Upper lobe of left lung (tissue), 6 donors: ENCODE measurements around the gene PPM1N. TPM values are rescaled to one million over a fixed set of nuclear protein-coding genes. Genes with fewer than 3 reads are reported as not detected.

Source experiments
- ATAC-seq, 2 donors: fragments of 200-7000 bp; cut with Tn5 transposase; one replicate each; pipeline ENCODE4 v1.9.1; 2022; ENCODE audit warnings: mild to moderate bottlenecking in 2 of 2, moderate library complexity in 2 of 2; ENCODE audit not compliant: low FRiP score in 2 of 2
- DNase-seq, 2 donors: peaks; one replicate each; pipeline ENCODE4 v3.0.0-alpha.2; 2019 to 2020
- H3K27ac ChIP-seq, 4 donors: fragments of 200-600 bp; sonication (generic); one replicate each; pipeline ENCODE4 v1.5.1; 2016 to 2019
- H3K27me3 ChIP-seq, 4 donors: fragments of 200-600 bp; sonication (generic); one replicate each; pipeline ENCODE4 v1.5.1; 2017 to 2019
- H3K36me3 ChIP-seq, 4 donors: fragments of 200-600 bp; sonication (generic); one replicate each; pipeline ENCODE4 v1.5.1; 2016 to 2019
- H3K4me1 ChIP-seq, 4 donors: fragments of 200-600 bp; sonication (generic); one replicate each; pipeline ENCODE4 v1.5.1; 2018 to 2019
- H3K4me3 ChIP-seq, 4 donors: fragments of 200-600 bp; sonication (generic); one replicate each; pipeline ENCODE4 v1.5.1; 2017 to 2019; ENCODE audit warnings: mild to moderate bottlenecking in 2 of 4, moderate library complexity in 1 of 4
- H3K9me3 ChIP-seq, 4 donors: fragments of 200-600 bp; sonication (generic); one replicate each; pipeline ENCODE4 v1.5.1; 2018 to 2019
- EP300 ChIP-seq, 4 donors: sonication (generic); formaldehyde crosslinking; IDR thresholded peaks; one replicate each; pipeline ENCODE4 v1.5.1; 2017; ENCODE audit warnings: antibody characterized with exemption in 4 of 4, control low read depth in 2 of 4
- POLR2A ChIP-seq, 4 donors: fragments of 450-650 bp; IDR thresholded peaks; one replicate each; pipeline ENCODE4 v1.5.1; 2016 to 2017; ENCODE audit warnings: antibody characterized with exemption in 4 of 4, mild to moderate bottlenecking in 2 of 4
- POLR2AphosphoS5 ChIP-seq, 2 donors: sonication (generic); formaldehyde crosslinking; IDR thresholded peaks; one replicate each; pipeline ENCODE4 v1.5.1; 2017; ENCODE audit warnings: antibody characterized with exemption in 2 of 2
- WGBS, 2 donors: methylation state at CpG; one replicate each; pipeline ENCODE4 v1.1.5; 2017 to 2018; 5-methylcytosine and 5-hydroxymethylcytosine counted together
- total RNA-seq, 6 donors: library from RNA; depleted of rRNA in 4 of 6; stranded (reverse); fragments of >200 nt in 4 of 6; gene quantifications; one replicate each; pipeline versions ENCODE4 v1.1.0 to v1.2.1, GENCODE V29; 2016 to 2021
- TF ChIP-seq, protein P1 (sequence below), 6 experiments: fragments of 450-650 bp in 4 of 6; fragments of 200-600 bp in 2 of 6; sonication (generic) in 2 of 6; IDR thresholded peaks; one replicate each; pipeline ENCODE4 v1.5.1; 2016 to 2019; ENCODE audit warnings: antibody characterized with exemption in 6 of 6
- donor health status: DM: no; HTN: no; CAD: no; lungs with moderate emphysema.
- donor health status: DM: no; HTN: yes; CAD: no; lungs with severe emphysema.

Gene PPM1N
- total RNA-seq, 6 donors from 2014 or later: 0.89 to 6.3 (median 1.1) TPM; not detected in 1

GRCh38 chr19:45469945-45470761 lies 28.1 kb upstream of the PPM1N start:
- peaks cover 25 to 45% (median 31%) of the 10 kb centered on the region in 4 donors for H3K4me1 ChIP-seq
- DNase-seq (peak in 1 of 2 donors; percentile 80), ATAC-seq (peak; percentile 0 to 42)
- H3K27me3 ChIP-seq: peaks cover 0 to 4% (median 0%) of the 10 kb centered on the region in 4 donors
- peak overlapping the region; percentile 49 to 76 (median 62) for H3K4me3 ChIP-seq
- WGBS, 2 donors: 39 to 45% methylated on average over 24 to 33 of the region's 33 CpGs
- no peaks in the 10 kb centered on the region for H3K9me3 ChIP-seq
- no peaks in the 10 kb centered on the region for H3K36me3 ChIP-seq
- peak in 1 of 4 donors; percentile 38 for TF ChIP-seq POLR2A (IDR thresholded peaks at IDR 0.05)
- no peak for TF ChIP-seq POLR2AphosphoS5 (IDR thresholded peaks at IDR 0.05)
- H3K27ac ChIP-seq: peak overlapping the region; percentile 90 to 97 (median 96)

DNA sequence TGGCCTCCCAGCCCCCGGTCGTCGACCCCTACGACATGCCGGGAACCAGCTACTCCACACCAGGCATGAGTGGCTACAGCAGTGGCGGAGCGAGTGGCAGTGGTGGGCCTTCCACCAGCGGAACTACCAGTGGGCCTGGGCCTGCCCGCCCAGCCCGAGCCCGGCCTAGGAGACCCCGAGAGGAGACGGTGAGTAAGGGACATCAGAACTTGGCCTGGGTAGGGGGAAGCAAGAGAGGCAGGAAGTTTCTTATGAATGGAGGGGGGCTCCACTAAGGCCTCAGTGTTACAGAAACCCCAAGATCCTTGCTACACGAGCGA lies 27.5 kb upstream of the PPM1N start:
- Histone ChIP-seq H3K4me3 (peak overlapping the region in 2 of 4 donors; percentile 49 to 60), H3K9me3 (no peaks in the 10 kb centered on the region), H3K27me3 (peaks cover 0 to 4% (median 0%) of the 10 kb centered on the region in 4 donors), H3K36me3 (no peaks in the 10 kb centered on the region), H3K4me1 (peaks cover 25 to 45% (median 33%) of the 10 kb centered on the region in 4 donors), H3K27ac (no peak overlapping the region)
- TF ChIP-seq, protein P1, sequence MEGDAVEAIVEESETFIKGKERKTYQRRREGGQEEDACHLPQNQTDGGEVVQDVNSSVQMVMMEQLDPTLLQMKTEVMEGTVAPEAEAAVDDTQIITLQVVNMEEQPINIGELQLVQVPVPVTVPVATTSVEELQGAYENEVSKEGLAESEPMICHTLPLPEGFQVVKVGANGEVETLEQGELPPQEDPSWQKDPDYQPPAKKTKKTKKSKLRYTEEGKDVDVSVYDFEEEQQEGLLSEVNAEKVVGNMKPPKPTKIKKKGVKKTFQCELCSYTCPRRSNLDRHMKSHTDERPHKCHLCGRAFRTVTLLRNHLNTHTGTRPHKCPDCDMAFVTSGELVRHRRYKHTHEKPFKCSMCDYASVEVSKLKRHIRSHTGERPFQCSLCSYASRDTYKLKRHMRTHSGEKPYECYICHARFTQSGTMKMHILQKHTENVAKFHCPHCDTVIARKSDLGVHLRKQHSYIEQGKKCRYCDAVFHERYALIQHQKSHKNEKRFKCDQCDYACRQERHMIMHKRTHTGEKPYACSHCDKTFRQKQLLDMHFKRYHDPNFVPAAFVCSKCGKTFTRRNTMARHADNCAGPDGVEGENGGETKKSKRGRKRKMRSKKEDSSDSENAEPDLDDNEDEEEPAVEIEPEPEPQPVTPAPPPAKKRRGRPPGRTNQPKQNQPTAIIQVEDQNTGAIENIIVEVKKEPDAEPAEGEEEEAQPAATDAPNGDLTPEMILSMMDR (IDR thresholded peaks at IDR 0.05): no peak
- TF ChIP-seq POLR2AphosphoS5 (IDR thresholded peaks at IDR 0.05) (no peak), EP300 (IDR thresholded peaks at IDR 0.05) (no peak), POLR2A (IDR thresholded peaks at IDR 0.05) (no peak)
- DNase-seq: peak in 1 of 2 donors; percentile 91
- no peak for ATAC-seq
- 89 to 92% methylated on average over 6 to 15 of the region's 15 CpGs for WGBS, 2 donors

DNA sequence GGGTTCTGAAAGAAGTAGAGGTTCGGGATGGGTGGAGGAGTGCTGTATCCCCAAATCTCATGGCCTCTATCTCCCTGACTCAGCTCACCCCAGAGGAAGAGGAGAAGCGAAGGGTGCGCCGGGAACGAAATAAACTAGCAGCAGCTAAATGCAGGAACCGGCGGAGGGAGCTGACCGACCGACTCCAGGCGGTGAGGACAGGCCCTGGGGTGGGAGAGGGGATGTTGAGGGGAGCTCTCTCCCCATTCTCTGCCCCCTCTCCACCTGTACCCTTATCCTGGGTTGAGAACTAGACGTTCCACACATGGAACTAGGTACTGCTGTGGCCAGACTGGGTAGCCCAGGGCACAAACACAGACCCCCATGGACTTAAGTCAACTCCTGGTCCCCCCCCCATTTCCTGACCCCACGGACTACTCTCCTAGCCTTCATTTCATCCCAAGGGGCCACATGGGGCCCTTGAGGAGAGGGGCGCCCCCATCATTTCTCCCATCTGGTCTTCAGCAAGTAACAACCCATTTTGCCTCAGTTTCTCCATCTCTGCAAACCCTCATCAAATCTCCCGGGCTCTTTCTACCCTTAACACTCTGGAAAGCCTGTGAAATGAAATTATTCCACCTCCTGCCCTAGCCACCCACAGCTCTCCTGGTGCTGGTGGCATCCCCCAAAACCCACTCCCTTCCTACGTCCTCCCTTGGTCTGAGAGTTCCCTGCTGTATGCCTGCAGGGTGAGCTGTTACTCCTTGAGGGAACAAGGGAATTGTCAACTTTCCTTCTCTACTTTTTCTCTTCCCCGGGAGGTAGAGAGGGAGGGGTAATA lies 26.9 kb upstream of the PPM1N start:
- peak in 1 of 2 donors; percentile 73 for DNase-seq

GRCh38 chr19:45471931-45472562 lies 26.2 kb upstream of the PPM1N start:
- TF ChIP-seq POLR2A (IDR thresholded peaks at IDR 0.05): no peak
- no peak for TF ChIP-seq POLR2AphosphoS5 (IDR thresholded peaks at IDR 0.05)
- no peak for TF ChIP-seq EP300 (IDR thresholded peaks at IDR 0.05)
- TF ChIP-seq, protein P1 (IDR thresholded peaks at IDR 0.05): no peak
- Histone ChIP-seq H3K27ac (no peak overlapping the region), H3K4me1 (peaks cover 22 to 41% (median 29%) of the 10 kb centered on the region in 4 donors), H3K4me3 (peak overlapping the region in 1 of 4 donors; percentile 60), H3K9me3 (no peaks in the 10 kb centered on the region), H3K27me3 (peaks cover 0 to 4% (median 0%) of the 10 kb centered on the region in 4 donors), H3K36me3 (no peaks in the 10 kb centered on the region)
- WGBS, 2 donors: 61 to 62% methylated on average over 7 of the region's 7 CpGs
- DNase-seq: no peak
- no peak for ATAC-seq

More for the DNA sequence above, 26.9 kb upstream of the PPM1N start:
- no peak overlapping the region for H3K27ac ChIP-seq
- H3K36me3 ChIP-seq: no peaks in the 10 kb centered on the region
- H3K27me3 ChIP-seq: peaks cover 0 to 4% (median 0%) of the 10 kb centered on the region in 4 donors
- H3K4me1 ChIP-seq: peaks cover 25 to 45% (median 33%) of the 10 kb centered on the region in 4 donors
- H3K4me3 ChIP-seq: peak overlapping the region in 1 of 4 donors; percentile 60
- no peak for TF ChIP-seq POLR2AphosphoS5 (IDR thresholded peaks at IDR 0.05)
- TF ChIP-seq POLR2A (IDR thresholded peaks at IDR 0.05): no peak
- TF ChIP-seq, protein P1 (IDR thresholded peaks at IDR 0.05): no peak
- TF ChIP-seq EP300 (IDR thresholded peaks at IDR 0.05): no peak
- no peak for ATAC-seq
- 78 to 87% methylated on average over 16 of the region's 16 CpGs for WGBS, 2 donors
- no peaks in the 10 kb centered on the region for H3K9me3 ChIP-seq
